DND-41 (cell line): ENCODE results near the gene DAZAP1.
A peak's percentile ranks its signal among the peaks of the same experiment; 100 is the strongest.

ENCODE experiments used
- ATAC-seq: fragments of 200-7000 bp; cut with Tn5 transposase; 3 replicates; pipeline ENCODE4 v1.9.1; 2021; ENCODE audit warnings: low read depth; ENCODE audit not compliant: insufficient read depth
- DNase-seq: peaks from one replicate; pipeline ENCODE4 v3.0.0-alpha.2; 2020
- H2AFZ ChIP-seq: 2 replicates; pipeline ENCODE4 v1.6.0; 2012; ENCODE audit warnings: low read depth, low read length
- H3K27ac ChIP-seq: 2 replicates; pipeline ENCODE4 v1.5.1; 2012; ENCODE audit warnings: low read length, inconsistent platforms
- H3K27me3 ChIP-seq: fragments of 200-600 bp; sonication (generic); 2 replicates; pipeline ENCODE4 v1.6.0; 2012; ENCODE audit warnings: low read length, mild to moderate bottlenecking, inconsistent platforms; ENCODE audit not compliant: insufficient read depth, poor library complexity
- H3K36me3 ChIP-seq: 2 replicates; pipeline ENCODE4 v1.5.1; 2012; ENCODE audit warnings: low read length, inconsistent platforms; ENCODE audit not compliant: insufficient read depth
- H3K4me1 ChIP-seq: 2 replicates; pipeline ENCODE4 v1.5.1; 2012; ENCODE audit warnings: mild to moderate bottlenecking, low read length; ENCODE audit not compliant: insufficient read depth
- H3K4me2 ChIP-seq: 2 replicates; pipeline ENCODE4 v1.6.0; 2012; ENCODE audit warnings: mild to moderate bottlenecking, moderate library complexity, low read length, inconsistent platforms; ENCODE audit not compliant: insufficient read depth
- H3K4me3 ChIP-seq, 2 experiments: fragments of 200-600 bp in 1 of 2; shearing (Covaris generic) in 1 of 2; 2 replicates each; pipeline ENCODE4 v1.5.1; 2012 to 2016; ENCODE audit warnings: inconsistent platforms in 2 of 2, low read length in 2 of 2, mild to moderate bottlenecking in 2 of 2, low read depth in 1 of 2, moderate library complexity in 1 of 2
- H3K79me2 ChIP-seq: 2 replicates; pipeline ENCODE4 v1.6.0; 2012; ENCODE audit warnings: low read length, inconsistent platforms; ENCODE audit not compliant: insufficient read depth
- H3K9ac ChIP-seq: 2 replicates; pipeline ENCODE4 v1.6.0; 2012; ENCODE audit warnings: low read depth, mild to moderate bottlenecking, inconsistent platforms, low read length, moderate library complexity
- H3K9me3 ChIP-seq: 2 replicates; pipeline ENCODE4 v1.5.1; 2012; ENCODE audit warnings: low read length, moderate library complexity, mild to moderate bottlenecking, inconsistent platforms; ENCODE audit not compliant: insufficient read depth, severe bottlenecking
- H4K20me1 ChIP-seq: 2 replicates; pipeline ENCODE4 v1.6.0; 2012; ENCODE audit warnings: low read length; ENCODE audit not compliant: insufficient read depth
- EZH2 ChIP-seq: IDR thresholded peaks from 3 replicates; pipeline ENCODE4 v1.6.1; 2012; ENCODE audit warnings: borderline replicate concordance, low read depth, mild to moderate bottlenecking, moderate library complexity, low read length, inconsistent platforms; ENCODE audit not compliant: severe bottlenecking
- TF ChIP-seq, protein P1 (sequence below): IDR thresholded peaks from 2 replicates; pipeline ENCODE4 v1.5.1; 2012; ENCODE audit warnings: borderline replicate concordance, low read length, moderate library complexity, mild to moderate bottlenecking; ENCODE audit not compliant: poor library complexity, severe bottlenecking; ENCODE audit errors: extremely low read depth

DAZAP1 gene

DNA sequence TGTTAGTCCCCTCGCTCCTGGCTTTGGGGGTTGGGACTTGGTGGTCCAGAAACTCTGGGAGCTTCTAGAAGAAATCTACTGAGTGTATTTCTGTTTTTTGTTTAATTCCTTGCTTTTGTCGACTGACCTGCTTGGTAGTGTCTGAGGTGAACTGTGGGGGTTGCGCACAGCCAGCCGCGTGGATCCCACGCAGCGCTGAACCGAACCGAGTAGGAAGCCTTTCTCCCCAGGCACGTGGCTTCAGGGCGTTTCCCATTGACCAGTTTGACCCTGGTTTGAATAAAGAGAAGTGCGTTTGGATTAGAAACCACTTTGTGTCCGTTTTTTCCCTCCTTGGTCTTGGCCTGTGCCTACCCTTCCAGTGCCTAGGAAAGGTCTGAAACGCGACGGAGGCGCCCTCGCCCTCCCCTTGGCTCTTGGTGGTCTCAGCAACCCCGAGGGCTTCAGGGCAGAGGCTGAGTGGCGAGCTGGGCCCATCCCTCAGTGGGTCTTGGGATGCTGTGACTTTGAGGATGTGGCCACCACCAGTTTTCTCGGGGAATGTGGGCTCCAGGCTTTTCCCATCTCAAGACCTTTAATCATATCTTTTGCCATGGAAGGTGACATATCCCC, 28.1 kb downstream of the DAZAP1 start:
- H3K36me3 ChIP-seq = peaks cover 60% of the 10 kb centered on the region
- H3K4me1 ChIP-seq = peaks cover 20% of the 10 kb centered on the region
- H3K27me3 ChIP-seq = no peaks in the 10 kb centered on the region
- no peak overlapping the region for H2AFZ ChIP-seq
- H3K9ac ChIP-seq = no peak overlapping the region
- no peak for ATAC-seq
- TF ChIP-seq, protein P1, sequence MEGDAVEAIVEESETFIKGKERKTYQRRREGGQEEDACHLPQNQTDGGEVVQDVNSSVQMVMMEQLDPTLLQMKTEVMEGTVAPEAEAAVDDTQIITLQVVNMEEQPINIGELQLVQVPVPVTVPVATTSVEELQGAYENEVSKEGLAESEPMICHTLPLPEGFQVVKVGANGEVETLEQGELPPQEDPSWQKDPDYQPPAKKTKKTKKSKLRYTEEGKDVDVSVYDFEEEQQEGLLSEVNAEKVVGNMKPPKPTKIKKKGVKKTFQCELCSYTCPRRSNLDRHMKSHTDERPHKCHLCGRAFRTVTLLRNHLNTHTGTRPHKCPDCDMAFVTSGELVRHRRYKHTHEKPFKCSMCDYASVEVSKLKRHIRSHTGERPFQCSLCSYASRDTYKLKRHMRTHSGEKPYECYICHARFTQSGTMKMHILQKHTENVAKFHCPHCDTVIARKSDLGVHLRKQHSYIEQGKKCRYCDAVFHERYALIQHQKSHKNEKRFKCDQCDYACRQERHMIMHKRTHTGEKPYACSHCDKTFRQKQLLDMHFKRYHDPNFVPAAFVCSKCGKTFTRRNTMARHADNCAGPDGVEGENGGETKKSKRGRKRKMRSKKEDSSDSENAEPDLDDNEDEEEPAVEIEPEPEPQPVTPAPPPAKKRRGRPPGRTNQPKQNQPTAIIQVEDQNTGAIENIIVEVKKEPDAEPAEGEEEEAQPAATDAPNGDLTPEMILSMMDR = no peak
- TF ChIP-seq EZH2 = no peak
- no peak for DNase-seq
- peaks cover 27% of the 10 kb centered on the region for H3K79me2 ChIP-seq
- H3K4me2 ChIP-seq = no peak overlapping the region
- no peaks in the 10 kb centered on the region for H3K9me3 ChIP-seq
- peaks cover 60% of the 10 kb centered on the region for H4K20me1 ChIP-seq
- no peak overlapping the region for H3K4me3 ChIP-seq
- no peak overlapping the region for H3K27ac ChIP-seq

GRCh38 chr19:1437609-1438008, 30.2 kb downstream of the DAZAP1 start:
- Histone ChIP-seq H3K9ac (peak overlapping the region; percentile 26; the same call in 1 of the 2 replicates), H3K27me3 (no peaks in the 10 kb centered on the region), H4K20me1 (peaks cover 69% of the 10 kb centered on the region), H3K9me3 (no peaks in the 10 kb centered on the region), H3K79me2 (peaks cover 40% of the 10 kb centered on the region), H3K36me3 (peaks cover 66% of the 10 kb centered on the region), H3K4me2 (peak overlapping the region; percentile 53), H3K4me3 (peak overlapping the region in 1 of 2 experiments; percentile 61; a peak in 2 of 4 replicates), H3K4me1 (peaks cover 26% of the 10 kb centered on the region), H3K27ac (no peak overlapping the region), H2AFZ (peak overlapping the region; percentile 72)
- no peak for DNase-seq
- TF ChIP-seq EZH2 = no peak
- TF ChIP-seq, protein P1 = no peak
- no peak for ATAC-seq

GRCh38 chr19:1438035-1438932, 30.9 kb downstream of the DAZAP1 start, which contains the start of gene RPS15:
TSS of gene RPS15 (plus strand) at chr19:1438396. CDS start at chr19:1438426, 30 bp downstream.
- Histone ChIP-seq H4K20me1 (peaks cover 64% of the 10 kb centered on the region), H3K4me1 (peaks cover 26% of the 10 kb centered on the region), H3K9me3 (no peaks in the 10 kb centered on the region), H3K36me3 (peaks cover 61% of the 10 kb centered on the region), H3K4me2 (peak within 1 kb of the TSS; percentile 99), H3K9ac (peak within 1 kb of the TSS; percentile 90), H3K27me3 (no peaks in the 10 kb centered on the region), H2AFZ (peak within 1 kb of the TSS; percentile 72), H3K79me2 (peaks cover 37% of the 10 kb centered on the region), H3K4me3 (peak within 1 kb of the TSS; percentile 61 to 66; a peak in 3 of 4 replicates), H3K27ac (peak within 1 kb of the TSS; percentile 82)
- peak; percentile 83 for ATAC-seq
- TF ChIP-seq, protein P1 = peak; percentile 98
- TF ChIP-seq EZH2 = no peak
- peak; percentile 95 for DNase-seq
